T-helper 1 cell treated with Interleukin-12 subunit alpha and Interleukin-12 subunit beta and Interleukin-4 antibody, amounts not matched to agents 30 μg/mL and 1 μg/mL, for 36 hours (primary cell): ENCODE results near the gene IL20.
"Not testable (repeated sequence)": the region's sequence is repeated elsewhere in the genome, so short reads cannot be mapped to it uniquely, and the experiment has no call there.

Experiments
- H3K27ac Mint-ChIP-seq: one replicate; pipeline ENCODE4 v1.8.0; 2021; ENCODE audit warnings: mild to moderate bottlenecking, mixed read lengths
- H3K27me3 Mint-ChIP-seq: one replicate; pipeline ENCODE4 v1.8.0; 2021; ENCODE audit warnings: low read depth, mixed read lengths
- H3K36me3 Mint-ChIP-seq: one replicate; pipeline ENCODE4 v1.8.0; 2021; ENCODE audit warnings: low read depth, mixed read lengths
- H3K4me1 Mint-ChIP-seq: one replicate; pipeline ENCODE4 v1.8.0; 2021; ENCODE audit warnings: low read depth, mixed read lengths
- H3K4me3 Mint-ChIP-seq: one replicate; pipeline ENCODE4 v1.8.0; 2021; ENCODE audit warnings: mild to moderate bottlenecking, moderate library complexity, mixed read lengths
- H3K9me3 Mint-ChIP-seq: one replicate; pipeline ENCODE4 v1.8.0; 2021; ENCODE audit warnings: mixed read lengths

IL20 gene

DNA sequence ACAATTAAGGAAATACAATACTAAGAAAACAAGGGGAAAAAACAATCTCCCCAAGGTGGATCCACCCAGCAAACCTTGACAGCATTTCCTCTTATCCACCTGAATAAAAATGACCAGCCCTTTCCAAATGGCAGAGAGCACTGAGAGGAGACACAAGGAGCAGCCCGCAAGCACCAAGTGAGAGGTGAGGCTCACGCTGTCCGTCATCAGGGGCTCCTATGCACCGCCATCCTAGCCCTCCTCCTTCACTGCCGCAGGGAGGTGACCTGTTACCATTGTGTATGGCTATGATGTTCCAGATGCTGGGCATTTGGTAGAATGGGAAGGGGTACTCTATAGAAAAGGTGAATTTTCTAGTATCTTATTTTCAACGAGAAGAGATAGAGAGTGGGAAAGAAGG, 31.2 kb upstream of the IL20 start:
- Mint-ChIP-seq H3K27ac (no peak overlapping the region), H3K4me3 (no peak overlapping the region), H3K27me3 (peaks cover 58% of the 10 kb centered on the region)

GRCh38 chr1:206834711-206835110, 30.7 kb upstream of the IL20 start:
- no peaks in the 10 kb centered on the region for H3K36me3 Mint-ChIP-seq

More for the DNA sequence above, 31.2 kb upstream of the IL20 start:
- Mint-ChIP-seq H3K36me3 (no peaks in the 10 kb centered on the region), H3K4me1 (peaks cover 21% of the 10 kb centered on the region), H3K9me3 (no peaks in the 10 kb centered on the region)

GRCh38 chr1:206835186-206835585, 30.2 kb upstream of the IL20 start:
- Mint-ChIP-seq H3K36me3 (no peaks in the 10 kb centered on the region), H3K27ac (no peak overlapping the region), H3K4me1 (peaks cover 14% of the 10 kb centered on the region), H3K9me3 (no peaks in the 10 kb centered on the region), H3K27me3 (peaks cover 64% of the 10 kb centered on the region), H3K4me3 (no peak overlapping the region)

More at GRCh38 chr1:206834711-206835110, 30.7 kb upstream of the IL20 start:
- Mint-ChIP-seq H3K27ac (no peak overlapping the region), H3K4me3 (no peak overlapping the region), H3K9me3 (no peaks in the 10 kb centered on the region), H3K4me1 (peaks cover 18% of the 10 kb centered on the region), H3K27me3 (peaks cover 62% of the 10 kb centered on the region)

DNA sequence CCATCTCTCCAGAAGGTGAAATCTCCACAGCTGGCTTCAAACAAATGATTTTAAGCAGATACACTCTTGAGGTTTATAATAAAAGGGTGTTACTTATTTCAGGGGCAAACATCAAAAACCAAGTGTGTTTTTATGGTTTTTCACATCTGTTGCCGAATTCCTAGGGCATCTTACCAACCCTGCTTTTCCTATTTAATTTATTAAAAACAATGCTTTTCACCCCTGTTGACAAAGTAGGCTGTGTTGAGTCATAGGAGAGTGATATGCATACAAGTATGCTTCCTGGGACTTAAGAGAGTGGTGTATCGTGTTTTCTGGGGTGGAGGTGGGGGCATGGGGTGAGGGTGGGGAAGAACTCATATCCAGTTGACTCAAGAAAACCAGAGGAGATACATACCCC, 29.3 kb upstream of the IL20 start:
- no peaks in the 10 kb centered on the region for H3K36me3 Mint-ChIP-seq
- no peaks in the 10 kb centered on the region for H3K9me3 Mint-ChIP-seq
- H3K27me3 Mint-ChIP-seq: peaks cover 66% of the 10 kb centered on the region
- H3K4me1 Mint-ChIP-seq: peaks cover 14% of the 10 kb centered on the region
- H3K27ac Mint-ChIP-seq: no peak overlapping the region
- no peak overlapping the region for H3K4me3 Mint-ChIP-seq

DNA sequence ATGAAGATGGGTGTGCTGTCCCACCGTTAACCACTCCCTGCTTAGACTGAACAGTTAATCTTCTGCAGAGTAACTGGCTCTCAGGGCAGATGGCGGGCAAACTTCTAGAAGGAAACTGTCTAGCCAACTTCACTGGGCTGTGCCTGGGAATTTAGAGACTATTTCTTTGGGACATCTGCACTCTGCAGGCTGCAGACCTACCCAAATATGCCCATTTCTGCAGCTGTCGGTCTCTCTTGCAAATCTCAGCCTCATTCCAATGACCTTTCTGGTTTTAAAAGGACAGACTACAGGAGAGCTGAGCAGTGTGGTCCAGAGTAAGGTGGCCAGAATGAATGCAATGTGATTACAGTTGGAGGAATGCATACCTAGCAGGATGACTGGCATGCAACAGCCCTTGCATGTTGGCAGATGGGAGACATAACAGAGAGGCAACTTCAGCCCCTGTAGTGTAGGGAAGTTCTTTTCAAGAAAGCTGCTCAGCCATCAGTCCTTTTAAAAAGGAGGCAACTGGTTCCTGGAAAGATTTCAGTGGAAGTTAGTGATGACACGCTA, 26.3 kb upstream of the IL20 start:
- H3K4me3 Mint-ChIP-seq: no peak overlapping the region
- no peaks in the 10 kb centered on the region for H3K9me3 Mint-ChIP-seq
- H3K4me1 Mint-ChIP-seq: peaks cover 3% of the 10 kb centered on the region
- no peaks in the 10 kb centered on the region for H3K36me3 Mint-ChIP-seq
- H3K27ac Mint-ChIP-seq: no peak overlapping the region
- H3K27me3 Mint-ChIP-seq: peaks cover 61% of the 10 kb centered on the region

DNA sequence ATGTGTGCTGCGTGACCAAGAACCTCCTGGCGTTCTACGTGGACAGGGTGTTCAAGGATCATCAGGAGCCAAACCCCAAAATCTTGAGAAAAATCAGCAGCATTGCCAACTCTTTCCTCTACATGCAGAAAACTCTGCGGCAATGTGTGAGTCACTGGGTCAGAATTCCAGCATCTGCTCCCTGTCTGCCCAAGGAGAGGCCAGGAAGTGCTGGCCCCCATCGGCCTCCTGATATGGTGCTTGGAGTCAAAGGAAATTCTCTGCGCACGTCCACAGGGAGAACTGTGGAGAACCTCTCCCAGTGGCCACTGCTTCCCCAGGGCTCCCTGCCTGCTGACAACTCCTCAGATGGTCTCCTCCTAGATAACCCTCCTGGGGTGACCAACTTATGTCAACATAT, 25.6 kb upstream of the IL20 start:
- Mint-ChIP-seq H3K4me1 (peaks cover 3% of the 10 kb centered on the region), H3K9me3 (no peaks in the 10 kb centered on the region), H3K27me3 (peaks cover 53% of the 10 kb centered on the region), H3K4me3 (no peak overlapping the region), H3K27ac (no peak overlapping the region), H3K36me3 (no peaks in the 10 kb centered on the region)

DNA sequence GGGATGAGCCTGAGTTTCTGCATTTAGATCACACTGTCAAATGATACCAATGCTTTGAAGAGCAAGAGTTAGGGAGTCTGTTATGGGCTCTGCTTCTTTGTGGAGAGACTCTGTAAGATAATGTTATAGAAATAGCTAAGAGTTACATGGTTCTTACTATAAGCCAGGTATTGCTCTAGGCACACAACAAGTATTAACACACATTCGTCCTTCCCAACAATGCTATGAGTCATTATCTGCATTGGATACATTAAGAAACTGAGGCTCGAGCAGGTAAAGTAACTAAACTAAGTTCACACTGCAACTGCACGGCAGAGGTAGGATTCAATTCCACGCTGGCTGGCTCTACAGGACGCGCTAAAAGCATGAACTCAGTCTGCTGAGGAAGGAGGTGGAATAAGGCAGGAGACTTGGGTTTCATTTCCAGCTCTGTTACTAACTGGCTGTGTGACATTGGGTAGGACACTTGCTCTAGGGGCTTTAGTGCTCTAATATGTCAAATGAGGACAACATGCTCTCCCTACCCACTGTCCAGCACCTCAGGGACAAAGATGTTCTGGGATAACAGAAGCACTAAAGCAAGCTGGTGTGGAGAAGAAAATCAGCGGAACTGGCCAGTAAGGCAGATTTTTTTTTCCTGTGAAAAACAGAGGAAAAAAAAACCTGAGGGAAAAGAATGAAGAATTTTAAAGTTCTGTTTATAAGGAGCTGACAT, 23.7 kb upstream of the IL20 start:
- Mint-ChIP-seq H3K36me3 (no peaks in the 10 kb centered on the region), H3K4me3 (no peak overlapping the region), H3K4me1 (peaks cover 3% of the 10 kb centered on the region), H3K9me3 (no peaks in the 10 kb centered on the region), H3K27me3 (peaks cover 42% of the 10 kb centered on the region), H3K27ac (no peak overlapping the region)

DNA sequence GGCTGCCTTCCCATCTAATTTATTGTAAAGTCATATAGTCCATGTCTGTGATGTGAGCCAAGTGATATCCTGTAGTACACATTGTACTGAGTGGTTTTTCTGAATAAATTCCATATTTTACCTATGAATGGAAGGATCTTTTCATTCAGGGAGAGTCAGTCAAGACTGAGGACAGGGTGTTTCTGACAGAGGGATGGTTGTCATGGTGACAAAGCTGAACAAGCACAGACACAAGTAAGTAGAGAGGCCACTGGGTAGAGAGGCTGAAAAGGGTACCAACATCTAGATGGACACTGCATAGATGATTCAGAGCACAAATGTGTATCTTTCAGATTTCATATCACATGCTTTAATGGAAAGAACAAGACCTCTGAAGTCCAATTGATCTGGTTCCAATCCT, 22.6 kb upstream of the IL20 start:
- peaks cover 3% of the 10 kb centered on the region for H3K4me1 Mint-ChIP-seq
- no peaks in the 10 kb centered on the region for H3K36me3 Mint-ChIP-seq
- H3K4me3 Mint-ChIP-seq: no peak overlapping the region
- H3K27ac Mint-ChIP-seq: no peak overlapping the region
- no peaks in the 10 kb centered on the region for H3K9me3 Mint-ChIP-seq
- peaks cover 31% of the 10 kb centered on the region for H3K27me3 Mint-ChIP-seq

DNA sequence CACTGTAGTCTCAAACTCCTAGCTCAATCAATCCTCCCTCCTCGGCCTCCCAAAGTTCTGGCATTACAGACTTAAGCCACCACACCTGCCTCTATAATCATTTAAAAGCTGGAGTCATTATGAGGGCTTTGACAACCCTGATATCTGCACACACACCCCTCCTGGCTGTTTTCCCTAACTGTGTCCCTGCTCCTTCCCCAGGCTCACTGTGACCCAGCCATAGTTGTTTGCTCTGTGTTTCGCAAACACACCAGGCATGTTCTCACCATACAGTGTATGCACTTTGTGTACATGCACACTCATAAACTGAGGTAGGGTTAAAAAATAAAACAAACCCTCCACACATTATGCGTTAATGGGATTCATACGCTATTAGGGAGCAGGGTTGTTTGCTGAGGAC, 21.8 kb upstream of the IL20 start:
- Mint-ChIP-seq H3K36me3 (no peaks in the 10 kb centered on the region), H3K4me1 (peaks cover 3% of the 10 kb centered on the region), H3K27ac (no peak overlapping the region), H3K27me3 (peaks cover 27% of the 10 kb centered on the region), H3K4me3 (no peak overlapping the region), H3K9me3 (no peaks in the 10 kb centered on the region)

- Mint-ChIP-seq H3K4me3 (no peak overlapping the region), H3K27me3 (peaks cover 38% of the 10 kb centered on the region), H3K9me3 (peaks cover 1% of the 10 kb centered on the region), H3K27ac (no peak overlapping the region), H3K4me1 (no peaks in the 10 kb centered on the region), H3K36me3 (no peaks in the 10 kb centered on the region)
Observed at GRCh38 chr1:206846487-206846886, 18.9 kb upstream of the IL20 start.

- no peak overlapping the region for H3K27ac Mint-ChIP-seq
- H3K4me1 Mint-ChIP-seq: no peaks in the 10 kb centered on the region
- H3K4me3 Mint-ChIP-seq: no peak overlapping the region
- H3K27me3 Mint-ChIP-seq: peaks cover 41% of the 10 kb centered on the region
- peaks cover 7% of the 10 kb centered on the region for H3K9me3 Mint-ChIP-seq
- no peaks in the 10 kb centered on the region for H3K36me3 Mint-ChIP-seq
Observed at GRCh38 chr1:206847337-206847834, 18.0 kb upstream of the IL20 start.

GRCh38 chr1:206847946-206848345, 17.5 kb upstream of the IL20 start:
- Mint-ChIP-seq H3K36me3 (no peaks in the 10 kb centered on the region), H3K4me1 (no peaks in the 10 kb centered on the region), H3K27me3 (peaks cover 47% of the 10 kb centered on the region), H3K27ac (no peak overlapping the region), H3K4me3 (no peak overlapping the region), H3K9me3 (peaks cover 12% of the 10 kb centered on the region)

DNA sequence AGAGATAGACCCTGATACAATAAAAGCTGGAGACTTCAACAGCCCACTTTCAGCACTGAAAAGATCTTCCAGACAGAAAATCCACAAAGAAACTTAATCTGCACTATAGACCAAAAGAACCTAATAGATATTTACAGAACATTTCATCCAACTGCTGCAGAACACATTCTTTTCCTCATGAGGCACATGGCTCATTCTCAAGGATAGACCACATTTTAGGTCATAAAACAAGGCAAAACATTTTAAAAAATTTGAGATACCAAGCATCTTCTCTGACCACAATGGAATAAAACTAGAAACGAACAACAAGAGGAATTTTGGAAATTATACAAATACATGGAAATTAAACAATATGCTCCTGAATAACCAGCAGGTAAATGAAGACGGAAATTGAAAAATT, 15.0 kb upstream of the IL20 start:
- H3K27me3 Mint-ChIP-seq: peaks cover 61% of the 10 kb centered on the region
- no peaks in the 10 kb centered on the region for H3K4me1 Mint-ChIP-seq
- H3K9me3 Mint-ChIP-seq: peaks cover 25% of the 10 kb centered on the region
- no peak overlapping the region for H3K27ac Mint-ChIP-seq
- H3K4me3 Mint-ChIP-seq: no peak overlapping the region
- no peaks in the 10 kb centered on the region for H3K36me3 Mint-ChIP-seq

GRCh38 chr1:206851341-206852010, 13.9 kb upstream of the IL20 start:
- Mint-ChIP-seq H3K9me3 (peaks cover 25% of the 10 kb centered on the region), H3K36me3 (no peaks in the 10 kb centered on the region), H3K27me3 (peaks cover 61% of the 10 kb centered on the region), H3K4me3 (no peak overlapping the region), H3K4me1 (peaks cover 2% of the 10 kb centered on the region), H3K27ac (no peak overlapping the region)

DNA sequence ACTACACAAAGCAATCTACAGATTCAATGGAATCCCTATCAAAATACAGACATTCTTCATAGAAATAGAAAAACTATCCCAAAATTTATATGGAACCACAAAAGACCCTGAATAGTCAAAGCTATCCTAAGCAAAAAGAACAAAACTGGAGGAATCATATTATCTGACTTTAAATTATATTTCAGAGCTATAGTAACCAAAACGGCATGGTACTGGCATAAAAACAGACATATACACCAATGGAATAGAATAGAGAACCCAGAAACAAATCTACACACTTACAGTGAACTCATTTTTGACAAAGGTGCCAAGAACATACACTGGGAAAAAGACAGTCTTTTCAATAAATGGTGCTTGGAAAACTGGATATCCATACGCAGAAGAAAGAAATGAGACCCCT, 12.8 kb upstream of the IL20 start:
- H3K27ac Mint-ChIP-seq, H3K36me3 Mint-ChIP-seq, H3K4me1 Mint-ChIP-seq, H3K4me3 Mint-ChIP-seq: not testable (repeated sequence)
- Mint-ChIP-seq H3K27me3 (peaks cover 62% of the 10 kb centered on the region), H3K9me3 (peaks cover 25% of the 10 kb centered on the region)
